NCI-H2029 treated with DMSO at 0.1 percent for 48 hours (cell line): Measurements from ENCODE around the gene FIS1.
"Not testable (repeated sequence)": the region's sequence is repeated elsewhere in the genome, so short reads cannot be mapped to it uniquely, and the experiment has no call there.

Experiments used
- DNase-seq: peaks from one replicate; lab custom pipeline; 2025; lab: John Stamatoyannopoulos, UW

FIS1 gene

DNA sequence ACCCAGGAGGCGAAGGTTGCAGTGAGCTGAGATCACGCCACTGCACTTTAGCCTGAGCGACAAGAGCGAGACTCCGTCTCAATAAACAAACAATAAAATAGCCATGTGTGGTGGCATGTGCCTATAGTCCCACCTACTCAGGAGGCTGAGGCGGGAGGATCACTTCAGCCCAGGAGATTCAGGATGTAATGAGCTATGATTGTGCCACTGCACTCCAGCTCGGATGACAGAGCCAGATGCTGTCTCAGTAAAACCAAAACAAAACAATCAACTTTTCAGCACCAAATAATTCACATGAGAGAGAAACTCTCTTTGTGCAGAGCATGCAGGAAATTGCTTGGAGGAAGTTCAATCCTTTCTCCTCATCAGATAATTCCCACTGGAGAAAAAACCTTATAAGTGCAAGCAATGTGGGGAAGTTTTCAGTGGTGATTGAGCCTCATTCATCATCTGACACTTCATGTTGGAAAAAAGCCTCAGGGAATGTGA is 13.4 kb upstream of the FIS1 start:
- no peak for DNase-seq

DNA sequence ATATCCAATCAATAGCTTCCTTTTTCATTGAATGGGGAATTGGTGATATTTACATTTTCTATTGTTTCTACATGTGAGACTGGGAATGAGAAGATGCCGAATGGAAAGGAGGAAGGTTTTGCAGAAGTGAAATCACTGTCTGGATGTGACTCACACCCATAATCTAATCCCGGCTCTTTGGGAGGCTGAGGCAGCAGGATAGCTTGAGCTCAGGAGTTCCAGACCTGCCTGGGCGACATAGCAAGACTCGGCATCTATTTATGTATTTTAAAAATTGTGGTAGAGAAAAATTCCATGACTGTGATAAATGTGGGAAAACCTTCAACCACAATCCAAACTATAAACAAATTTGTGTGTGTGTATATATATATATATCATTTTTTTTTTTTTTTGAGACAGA is 10.9 kb upstream of the FIS1 start:
- DNase-seq = no peak

DNA sequence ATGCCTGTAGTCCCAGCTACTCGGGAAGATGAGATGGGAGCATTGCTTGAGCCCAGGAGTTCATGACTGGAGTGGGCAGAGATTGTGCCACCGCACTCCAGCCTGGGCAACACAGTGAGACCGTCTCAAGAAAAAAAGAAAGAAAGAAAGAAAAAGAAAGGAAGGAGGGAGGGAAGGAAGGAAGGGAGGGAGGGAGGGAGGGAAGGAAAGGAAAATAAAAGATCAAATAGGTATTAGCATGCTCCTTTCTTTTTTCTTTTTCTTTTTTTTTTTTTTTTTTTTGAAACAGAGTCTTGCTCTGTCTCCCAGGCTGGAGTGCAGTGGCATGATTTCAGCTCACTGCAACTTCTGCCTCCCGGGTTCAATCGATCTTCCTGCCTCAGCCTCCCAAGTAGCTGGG is 8.3 kb upstream of the FIS1 start:
- not testable (repeated sequence) for DNase-seq

DNA sequence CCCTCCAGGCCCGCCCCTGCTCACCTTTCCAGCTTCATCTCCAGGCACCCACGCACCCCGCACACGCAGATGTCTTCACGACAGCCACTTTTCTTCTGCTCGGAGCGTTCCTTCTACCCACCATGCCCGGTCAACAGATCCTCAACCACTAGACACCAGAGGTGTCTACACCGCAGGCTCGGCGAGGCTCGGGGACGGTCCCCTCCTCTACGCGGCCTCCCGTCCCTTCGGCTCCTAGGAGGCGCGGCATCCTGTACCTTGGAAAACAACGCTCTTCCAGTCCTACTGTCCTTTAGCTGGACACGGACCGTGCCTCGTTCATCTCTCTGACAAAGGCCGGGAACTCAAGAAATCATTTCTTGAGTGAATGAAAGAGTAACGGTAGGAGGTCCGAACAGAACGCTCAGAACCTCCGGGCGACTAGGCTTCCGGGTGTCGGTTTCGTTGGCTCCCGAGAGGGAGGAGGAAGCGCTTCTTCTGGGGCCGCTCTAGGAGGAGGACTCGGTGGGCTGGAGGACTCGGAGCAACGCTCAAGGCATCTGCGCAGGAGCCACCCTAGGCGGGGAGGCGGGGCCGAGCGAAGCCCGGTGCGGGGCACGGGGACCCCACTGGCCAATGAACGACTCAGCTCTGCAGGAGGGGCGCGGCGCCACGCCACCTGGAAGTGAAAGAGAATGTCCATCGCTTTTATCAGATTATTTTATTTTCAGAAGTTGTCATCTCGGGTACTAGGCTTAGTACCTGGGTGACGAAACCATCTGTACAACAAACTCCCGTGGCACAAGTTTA is 7.2 kb upstream of the FIS1 start:
- peak; percentile 89 for DNase-seq

DNA sequence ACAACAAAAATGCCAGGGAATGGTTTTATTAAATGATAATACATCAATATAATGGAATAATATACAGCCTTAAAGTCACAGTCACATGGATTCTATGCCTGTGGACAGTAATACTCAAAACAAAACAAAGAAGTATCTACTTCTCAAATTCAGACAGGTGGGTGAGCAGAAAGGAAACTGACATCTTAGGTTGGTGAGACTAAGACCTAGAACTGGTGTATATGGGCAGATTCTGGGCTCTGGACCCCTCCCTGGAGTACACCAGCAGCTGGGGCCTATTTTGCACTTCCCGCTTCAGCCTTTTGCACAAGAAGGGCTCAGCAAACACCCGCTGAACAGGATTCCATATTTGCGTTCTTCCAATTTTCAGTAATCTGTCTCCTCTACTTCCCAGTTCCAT is 5.4 kb upstream of the FIS1 start:
- no peak for DNase-seq

DNA sequence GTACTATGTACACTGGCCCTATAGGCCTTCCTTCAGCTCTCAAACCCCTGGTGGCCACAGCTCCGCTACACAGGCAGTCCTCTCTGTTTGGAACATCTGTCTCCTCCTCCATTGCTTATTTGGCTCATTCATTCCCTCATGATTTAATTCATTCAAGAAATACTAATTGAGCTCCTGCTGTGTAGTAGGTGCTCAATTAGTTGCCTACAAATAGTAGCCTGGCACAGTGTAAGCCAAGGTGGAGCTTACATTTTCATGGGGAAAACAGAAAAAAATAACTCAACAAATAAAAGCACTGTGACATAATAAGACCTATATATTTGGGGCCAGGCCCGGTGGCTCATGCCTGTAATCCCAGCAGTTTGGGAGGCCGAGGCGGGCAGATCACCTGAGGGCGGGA is 3.4 kb upstream of the FIS1 start:
- DNase-seq = no peak

DNA sequence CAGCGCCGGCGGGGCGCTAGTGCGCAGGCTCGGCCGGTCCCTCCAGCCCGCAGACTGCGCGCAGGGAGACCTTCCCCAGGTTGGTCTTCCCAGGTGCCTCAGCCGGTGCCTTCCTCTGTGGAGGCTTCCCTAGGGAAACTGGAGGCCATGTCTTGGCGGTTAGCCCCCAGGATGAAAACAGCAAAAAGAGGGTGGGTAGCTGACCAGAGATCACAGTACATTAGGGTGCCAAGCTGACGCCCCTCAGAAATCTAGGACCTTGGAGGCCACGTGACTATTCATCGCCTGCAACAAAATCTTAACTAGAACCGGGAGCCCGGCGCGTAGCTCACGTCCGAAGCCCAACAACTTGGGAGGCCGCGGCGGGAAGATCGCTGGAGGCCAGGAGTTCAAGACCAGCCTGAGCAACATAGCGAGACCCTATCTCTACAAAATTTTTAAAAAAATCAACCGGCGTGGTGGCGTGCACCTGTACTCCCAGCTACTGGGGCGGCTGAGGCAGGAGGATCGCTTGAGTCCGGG is 327 bp upstream of the FIS1 start:
- DNase-seq = no peak

DNA sequence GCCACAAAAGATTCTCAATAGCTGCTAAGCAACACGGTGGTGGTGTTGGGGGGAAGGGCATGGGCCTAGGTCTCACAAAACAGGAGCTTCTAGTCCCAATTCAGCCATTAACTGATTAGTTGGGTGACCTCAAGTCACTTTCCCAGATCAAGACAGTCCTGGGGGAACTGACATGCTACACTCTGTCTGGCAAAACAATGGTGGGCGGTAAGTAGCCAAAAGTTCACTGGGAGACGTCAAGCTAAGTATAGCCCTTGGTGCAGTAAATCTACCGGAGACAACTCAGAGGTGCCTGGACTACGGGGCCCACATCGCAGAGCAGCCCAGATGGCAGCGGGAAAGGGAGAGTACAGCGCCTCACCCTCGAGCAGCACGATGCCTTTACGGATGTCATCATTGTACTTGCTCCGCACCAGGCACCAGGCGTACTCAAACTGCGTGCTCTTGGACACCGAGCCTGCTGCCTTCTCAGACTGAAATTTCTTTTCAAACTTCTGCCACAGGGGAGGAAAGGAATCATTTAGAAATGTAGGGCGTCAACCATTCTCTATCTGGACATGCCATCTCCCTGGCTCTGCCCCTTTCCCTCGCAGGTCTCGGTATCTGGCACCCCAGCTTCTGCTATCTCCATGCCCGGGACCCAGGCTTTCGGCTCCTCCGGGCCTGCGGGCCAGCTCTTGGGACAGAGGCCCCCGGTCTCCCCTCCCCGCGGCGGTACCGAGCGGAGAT is 1.1 kb downstream of the FIS1 start:
- DNase-seq = no peak

DNA sequence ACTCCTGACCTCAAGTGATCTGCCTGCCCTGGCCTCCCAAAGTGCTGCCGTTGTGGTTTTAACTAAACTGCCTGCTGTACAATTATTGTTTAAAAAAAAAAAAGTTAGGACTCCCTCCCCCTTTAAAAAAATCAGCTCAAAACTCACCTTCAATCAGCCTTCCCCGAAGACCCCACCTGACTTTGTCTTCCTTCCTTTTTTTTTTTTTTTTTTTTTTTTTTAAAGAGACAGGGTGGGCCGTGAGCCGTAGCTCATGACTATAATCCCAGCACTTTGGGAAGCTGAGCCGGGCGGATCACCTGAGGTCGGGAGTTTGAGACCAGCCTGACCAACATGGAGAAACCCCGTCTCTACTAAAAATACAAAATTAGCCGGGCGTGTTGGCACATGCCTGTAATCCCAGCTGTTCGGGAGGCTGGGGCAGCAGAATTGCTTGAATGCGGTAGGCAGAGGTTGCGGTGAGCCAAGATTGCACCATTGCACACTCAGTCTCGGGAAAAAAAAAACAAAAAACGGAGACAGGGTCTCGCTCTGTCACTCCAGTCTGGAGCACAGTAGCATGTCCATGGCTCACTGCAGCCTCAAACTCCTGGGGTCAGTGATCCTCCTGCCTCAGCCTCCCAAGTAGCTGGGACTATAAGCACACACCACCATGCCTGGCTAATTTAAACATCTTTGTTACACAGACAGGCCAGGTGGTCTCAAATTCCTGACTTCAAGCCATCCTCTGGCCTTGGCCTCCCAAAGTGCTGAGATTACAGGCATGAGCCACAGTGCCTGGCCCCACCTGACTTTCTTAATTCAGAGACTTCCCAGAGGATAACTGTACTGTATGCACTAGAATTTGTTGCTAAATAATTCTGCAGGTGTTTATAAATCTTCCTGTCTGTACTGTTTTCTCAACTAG is 3.2 kb downstream of the FIS1 start:
- DNase-seq = no peak

DNA sequence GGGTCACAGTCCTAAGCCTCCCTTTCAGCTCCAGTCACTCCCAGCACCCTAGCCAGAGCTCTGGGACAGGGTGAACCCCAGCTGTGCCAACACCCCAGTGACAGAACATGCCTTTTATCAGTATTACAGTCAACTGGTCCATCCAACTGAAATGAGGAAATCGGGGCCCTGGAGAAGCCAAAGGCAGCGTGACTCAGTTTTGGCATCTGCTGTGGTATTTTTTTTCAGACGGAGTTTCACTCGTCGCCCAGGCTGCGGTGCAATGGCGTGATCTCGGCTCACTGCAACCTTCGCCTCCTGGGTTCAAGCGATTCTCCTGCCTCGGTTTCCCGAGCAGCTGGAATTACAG is 3.9 kb downstream of the FIS1 start:
- no peak for DNase-seq

DNA sequence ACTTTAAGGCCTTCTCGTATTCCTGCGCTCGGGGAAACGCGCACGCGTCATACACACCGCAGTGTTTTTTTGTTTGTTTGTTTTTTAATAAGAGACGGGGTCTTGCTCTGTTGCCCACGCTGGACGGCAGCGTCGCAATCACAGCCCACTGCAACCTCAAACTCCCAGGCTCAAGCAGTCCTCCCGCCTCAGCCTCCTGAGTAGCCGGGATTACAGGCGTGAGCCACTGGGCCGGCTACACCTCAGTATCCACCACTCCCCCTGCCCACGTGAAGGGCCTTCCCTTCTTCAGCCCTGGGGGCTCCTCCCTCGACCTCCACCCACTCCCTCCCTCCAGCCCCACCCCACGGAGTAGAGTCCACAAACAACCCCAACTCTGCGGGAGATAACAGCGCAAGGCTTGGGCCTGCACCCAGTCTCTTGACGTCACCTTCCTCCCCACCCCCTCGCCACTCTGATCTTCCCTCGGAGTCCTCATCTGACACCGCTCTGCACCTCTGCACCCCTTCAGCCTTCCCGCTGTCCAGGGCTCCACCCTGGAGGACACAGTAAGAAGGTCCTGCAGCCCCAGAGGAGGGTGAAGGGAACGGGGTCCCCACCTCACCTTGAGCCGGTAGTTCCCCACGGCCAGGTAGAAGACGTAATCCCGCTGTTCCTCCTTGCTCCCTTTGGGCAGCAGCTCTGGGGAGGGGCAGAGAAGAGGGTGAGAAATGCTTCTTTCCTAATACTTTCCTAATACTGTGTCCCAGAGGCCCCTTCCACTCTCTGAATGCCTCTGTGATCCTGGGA is 4.5 kb downstream of the FIS1 start:
- DNase-seq = no peak

DNA sequence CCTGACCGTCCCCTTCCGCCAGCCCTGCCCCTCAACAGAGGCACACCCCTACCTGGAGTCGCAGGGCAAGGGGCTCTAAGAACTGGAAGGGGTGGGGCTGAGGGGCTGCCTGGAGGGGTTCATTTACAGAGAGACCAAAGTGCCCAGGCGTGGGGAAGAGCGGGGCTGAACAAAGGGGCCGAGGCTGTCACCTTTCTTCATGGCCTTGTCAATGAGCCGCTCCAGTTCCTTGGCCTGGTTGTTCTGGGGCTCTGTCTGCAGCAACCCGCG is 5.0 kb downstream of the FIS1 start:
- DNase-seq = no peak

DNA sequence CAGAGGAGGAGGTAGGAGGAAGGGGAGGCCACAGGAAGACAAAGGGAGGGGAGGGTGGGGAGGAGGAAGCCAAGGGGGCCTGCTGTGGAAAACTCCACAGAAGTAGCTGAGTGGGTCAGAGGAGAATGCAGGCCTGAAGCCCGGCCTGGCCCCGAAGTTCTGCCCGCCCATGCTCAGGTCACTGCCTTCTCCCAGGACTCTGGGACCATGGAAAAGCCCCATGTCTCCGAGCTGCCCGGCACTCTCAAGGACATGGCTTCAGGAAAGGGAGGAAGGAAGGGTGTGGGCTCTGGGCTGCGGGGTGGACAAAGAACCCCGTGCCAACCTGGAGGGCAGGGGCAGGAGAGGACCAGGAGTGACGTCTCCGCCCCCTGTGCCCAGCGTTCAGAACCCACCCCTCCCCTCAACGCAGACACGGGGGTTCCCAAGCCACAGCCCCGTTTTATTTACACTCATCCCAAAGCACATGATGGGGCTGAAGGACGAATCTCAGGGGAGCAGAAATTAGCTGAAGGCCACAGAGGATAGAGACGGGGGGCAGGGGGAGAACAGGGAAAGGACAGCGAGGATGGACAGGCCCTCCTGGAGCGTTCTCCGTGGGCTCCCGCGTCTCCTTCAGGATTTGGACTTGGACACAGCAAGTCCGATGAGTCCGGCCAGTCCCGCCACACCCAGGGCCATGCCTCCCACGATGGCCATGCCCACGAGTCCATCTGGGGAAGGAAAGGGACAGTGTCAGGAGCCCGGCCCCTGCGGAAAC is 5.5 kb downstream of the FIS1 start:
- no peak for DNase-seq

DNA sequence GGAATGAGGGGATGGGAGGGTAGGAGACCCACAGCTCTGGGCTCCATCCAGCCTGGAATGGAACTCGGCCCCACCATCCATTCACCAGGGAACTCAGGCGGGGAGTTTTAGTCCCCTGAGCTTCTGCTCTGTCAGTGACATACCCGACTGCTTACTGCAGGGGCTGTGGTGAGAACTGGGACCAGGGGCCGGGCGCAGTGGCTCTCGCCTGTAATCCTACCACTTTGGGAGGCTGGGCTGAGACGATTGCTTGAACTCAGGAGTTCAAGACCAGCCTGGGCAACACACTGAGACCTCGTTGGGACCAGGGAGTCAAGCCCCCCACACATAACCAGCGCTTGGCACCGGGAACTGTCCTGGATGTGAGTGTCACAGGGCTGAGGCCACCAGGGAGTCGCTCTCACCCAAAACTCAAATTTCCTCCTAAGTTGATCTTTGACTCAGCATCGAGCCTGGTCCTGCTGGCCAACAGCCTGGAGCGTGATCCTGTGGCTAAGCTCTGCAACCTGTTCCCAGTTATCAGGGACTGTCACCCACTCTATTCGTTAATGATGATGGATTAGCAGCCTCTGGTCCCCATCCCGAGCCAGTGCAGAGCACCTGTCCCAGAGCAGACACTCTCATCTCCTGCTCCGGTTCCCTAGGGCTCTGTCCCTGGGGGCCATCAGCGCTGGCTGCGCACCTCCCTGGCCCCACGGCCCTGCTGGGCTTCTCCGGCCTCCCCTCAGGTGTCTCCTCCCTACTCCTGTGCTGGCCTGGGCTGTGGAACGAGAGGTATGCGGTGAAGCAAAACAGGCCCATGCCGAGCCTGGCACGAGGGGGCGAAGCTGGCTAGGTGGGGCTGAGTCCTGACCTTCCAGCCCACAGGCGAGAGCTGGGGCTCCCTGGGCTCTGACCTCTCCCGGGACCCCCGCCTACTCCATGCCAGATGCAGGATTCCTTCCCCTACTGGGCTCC is 6.4 kb downstream of the FIS1 start:
- DNase-seq = no peak

DNA sequence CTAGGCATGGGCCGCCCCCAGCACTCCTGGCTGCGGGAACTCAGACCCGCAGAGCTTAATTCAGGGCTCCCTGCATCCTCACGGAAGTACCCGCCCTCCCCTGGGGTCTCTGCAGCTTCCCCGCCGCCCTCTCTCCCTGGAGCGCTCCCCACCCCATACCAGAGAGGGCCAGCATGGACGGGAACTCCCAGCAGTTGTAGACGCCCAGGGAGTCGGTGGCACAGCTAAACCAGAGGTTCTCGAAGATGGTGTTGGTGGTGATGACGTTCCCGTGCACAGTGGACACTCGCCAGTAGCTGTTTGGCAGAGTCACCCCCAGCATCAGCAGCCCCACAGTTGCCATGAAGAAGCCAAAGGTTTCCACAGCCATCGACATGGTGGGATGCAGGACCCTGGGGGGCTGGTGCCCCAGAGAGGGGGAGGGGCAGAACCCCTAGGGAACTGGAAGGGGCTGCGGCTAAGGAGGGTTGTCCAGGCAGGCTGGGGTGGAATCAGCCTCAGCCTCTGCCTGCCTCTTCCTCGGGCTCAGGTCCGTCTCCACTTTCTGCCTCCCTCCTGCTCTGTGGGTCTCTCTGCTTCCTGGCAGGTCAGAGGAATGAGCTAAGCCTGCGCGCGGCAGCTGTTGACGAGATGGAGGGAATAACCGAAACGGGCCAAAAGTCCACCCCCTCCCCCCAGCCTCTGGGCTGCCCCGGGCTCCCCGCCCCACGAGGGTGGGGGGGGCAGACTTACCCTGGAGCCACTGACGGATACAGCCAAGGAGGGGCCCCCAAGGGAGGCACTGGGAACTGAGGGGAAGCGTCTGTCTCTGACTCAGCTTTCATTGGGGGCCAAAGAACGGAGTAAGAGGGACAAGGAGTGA is 7.4 kb downstream of the FIS1 start, which contains the start of gene CLDN15:
Gene CLDN15, minus strand, starts transcription at position 597 of the 862 bp plus-strand sequence. Its CDS starts 221 bp downstream, at position 376.
- no peak for DNase-seq

DNA sequence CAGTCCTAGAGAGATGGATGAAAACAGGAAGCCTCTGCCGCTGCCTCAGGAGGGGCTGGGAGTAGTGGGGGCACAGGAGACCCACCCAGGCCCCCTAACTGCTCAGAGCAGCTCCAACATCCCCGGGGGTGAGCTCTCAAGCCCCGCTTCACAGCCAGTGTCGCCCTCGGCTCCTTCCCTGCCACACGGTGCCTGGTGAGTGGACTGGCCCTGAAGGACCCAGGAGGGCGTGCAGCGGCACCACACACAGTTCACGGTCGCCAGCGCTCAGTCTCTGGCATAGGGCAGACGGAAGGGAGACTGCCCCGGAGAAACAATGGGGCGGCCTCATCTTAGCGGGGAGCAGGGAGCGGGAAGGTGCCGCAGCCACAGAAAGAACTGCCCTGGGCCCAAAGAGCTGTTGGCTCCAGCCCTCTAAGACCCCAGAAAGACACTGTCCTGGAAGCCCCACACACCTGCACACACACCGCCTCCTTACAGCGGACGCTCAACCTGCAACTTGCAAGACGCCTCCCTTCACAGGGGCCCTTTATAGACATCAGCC is 8.5 kb downstream of the FIS1 start:
- DNase-seq = no peak

DNA sequence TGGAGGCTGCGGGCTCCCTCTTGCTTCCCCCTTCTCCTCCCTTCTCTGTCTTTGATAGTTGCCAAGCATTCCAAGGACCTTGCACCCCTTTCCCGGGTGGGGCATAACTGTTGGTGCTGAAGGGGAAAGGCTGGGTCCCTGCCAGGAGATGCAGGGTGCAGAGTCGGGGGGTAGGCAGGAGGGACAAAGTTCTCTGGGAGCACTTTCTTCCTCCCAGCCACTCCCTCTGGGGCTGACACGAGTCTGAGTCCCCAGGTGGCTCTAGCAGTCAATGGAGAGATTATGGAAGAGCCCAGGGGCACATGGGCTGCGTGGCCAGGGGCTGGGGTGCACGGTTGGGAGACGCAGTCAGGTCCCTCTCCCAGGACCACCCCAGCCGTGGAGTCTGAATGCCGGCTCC is 9.4 kb downstream of the FIS1 start:
- DNase-seq = no peak

DNA sequence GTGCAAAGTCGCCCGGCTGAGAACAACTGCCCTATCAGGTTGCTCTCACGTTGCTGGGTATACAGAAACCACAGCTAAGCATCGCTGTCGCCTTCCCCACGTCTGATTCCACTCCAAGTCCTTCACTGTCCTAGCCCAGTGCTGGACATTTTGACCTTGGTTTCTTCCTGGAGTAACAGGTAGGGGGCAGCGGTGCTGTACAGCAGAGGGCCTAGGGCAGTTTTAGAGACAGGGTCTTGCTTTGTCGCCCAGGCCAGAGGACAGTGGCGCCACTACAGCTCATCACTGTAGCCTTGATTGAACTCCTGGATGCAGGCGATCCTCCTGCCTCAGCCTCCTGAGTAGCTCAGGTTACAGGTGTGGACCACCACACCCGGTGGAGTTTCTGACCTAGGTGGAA is 9.8 kb downstream of the FIS1 start:
- no peak for DNase-seq
